HFF-Myc (cell line): Measurements from ENCODE around the gene GRN.
"Not testable (repeated sequence)": the region's sequence is repeated elsewhere in the genome, so short reads cannot be mapped to it uniquely, and the experiment has no call there.

Experiments
- DNase-seq: peaks from one replicate; pipeline ENCODE4 v3.0.0-alpha.2; 2011; ENCODE audit warnings: low read depth; ENCODE audit errors: extremely low read depth
- H3K4me3 ChIP-seq: replicated peaks from 2 replicates; pipeline ENCODE4 v1.5.1; 2011; ENCODE audit warnings: low read depth, mild to moderate bottlenecking, control low read depth, low read length
- CTCF ChIP-seq: IDR thresholded peaks from 2 replicates; pipeline ENCODE4 v1.5.1; 2012; ENCODE audit warnings: mild to moderate bottlenecking, low read depth, low read length, control low read depth; ENCODE audit errors: missing control alignments

The GRN gene

DNA sequence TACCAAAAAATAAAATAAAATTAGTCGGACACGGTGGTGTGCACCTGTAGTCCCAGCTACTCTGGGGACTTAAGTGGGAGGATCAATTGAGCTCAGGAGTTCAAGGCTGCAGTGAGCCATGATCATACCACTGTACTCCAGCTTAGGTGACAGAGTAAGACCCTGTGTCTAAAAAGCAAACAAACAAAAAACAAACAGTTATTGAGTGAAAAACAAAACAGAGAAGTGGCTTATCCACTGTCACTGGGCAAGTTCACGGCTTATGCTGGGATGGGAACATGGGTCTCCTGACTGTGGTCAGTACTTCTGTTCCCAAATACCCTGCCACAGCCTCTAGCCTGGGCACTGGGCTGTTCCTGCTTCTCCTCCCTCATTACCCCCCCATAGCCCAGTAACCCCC is 9.5 kb upstream of the GRN start:
- no peak for TF ChIP-seq CTCF
- no peak overlapping the region for H3K4me3 ChIP-seq
- DNase-seq, result no peak

GRCh38 chr17:44335968-44336367 is 9.1 kb upstream of the GRN start:
- DNase-seq, result no peak
- no peak overlapping the region for H3K4me3 ChIP-seq
- TF ChIP-seq CTCF, result no peak

- no peak for TF ChIP-seq CTCF
- H3K4me3 ChIP-seq, result no peak overlapping the region
- DNase-seq, result no peak
These were observed 6.4 kb upstream of the GRN start for GRCh38 chr17:44338702-44339101.

GRCh38 chr17:44340553-44340952 is 4.5 kb upstream of the GRN start:
- not testable (repeated sequence) for H3K4me3 ChIP-seq, DNase-seq

GRCh38 chr17:44343510-44344209 is 1.4 kb upstream of the GRN start:
- no peak for TF ChIP-seq CTCF
- H3K4me3 ChIP-seq, result no peak overlapping the region
- no peak for DNase-seq

DNA sequence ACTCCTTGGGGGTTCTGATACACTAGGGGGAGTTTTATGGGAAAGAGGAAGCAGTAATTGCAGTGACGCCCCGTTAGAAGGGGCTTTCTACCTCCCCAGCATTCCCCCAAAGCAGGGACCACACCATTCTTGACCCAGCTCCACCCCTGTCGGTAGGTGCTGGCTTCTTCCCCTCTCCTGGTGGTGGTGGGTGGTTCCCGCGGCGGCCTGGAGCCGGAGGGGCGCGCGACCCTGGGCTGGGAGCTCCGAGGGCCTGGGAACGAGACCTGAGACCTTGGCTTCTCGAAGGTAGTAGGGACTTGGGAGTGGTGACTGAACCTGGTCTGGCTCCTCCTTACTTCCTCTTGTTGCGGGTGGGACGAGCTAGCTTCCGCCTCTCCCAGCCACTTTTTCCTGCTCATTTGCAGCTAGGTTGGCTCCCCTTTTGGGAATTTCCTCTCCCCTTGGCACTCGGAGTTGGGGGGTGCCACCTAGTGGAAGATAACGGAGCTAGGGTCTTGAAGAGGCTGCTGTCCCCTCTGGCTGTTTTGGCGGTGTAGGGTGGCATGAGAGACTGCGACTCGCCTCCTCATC is 438 bp downstream of the GRN start:
- peak; percentile 58 for TF ChIP-seq CTCF
- no peak for DNase-seq
- H3K4me3 ChIP-seq, result peak overlapping the region; percentile 96

DNA sequence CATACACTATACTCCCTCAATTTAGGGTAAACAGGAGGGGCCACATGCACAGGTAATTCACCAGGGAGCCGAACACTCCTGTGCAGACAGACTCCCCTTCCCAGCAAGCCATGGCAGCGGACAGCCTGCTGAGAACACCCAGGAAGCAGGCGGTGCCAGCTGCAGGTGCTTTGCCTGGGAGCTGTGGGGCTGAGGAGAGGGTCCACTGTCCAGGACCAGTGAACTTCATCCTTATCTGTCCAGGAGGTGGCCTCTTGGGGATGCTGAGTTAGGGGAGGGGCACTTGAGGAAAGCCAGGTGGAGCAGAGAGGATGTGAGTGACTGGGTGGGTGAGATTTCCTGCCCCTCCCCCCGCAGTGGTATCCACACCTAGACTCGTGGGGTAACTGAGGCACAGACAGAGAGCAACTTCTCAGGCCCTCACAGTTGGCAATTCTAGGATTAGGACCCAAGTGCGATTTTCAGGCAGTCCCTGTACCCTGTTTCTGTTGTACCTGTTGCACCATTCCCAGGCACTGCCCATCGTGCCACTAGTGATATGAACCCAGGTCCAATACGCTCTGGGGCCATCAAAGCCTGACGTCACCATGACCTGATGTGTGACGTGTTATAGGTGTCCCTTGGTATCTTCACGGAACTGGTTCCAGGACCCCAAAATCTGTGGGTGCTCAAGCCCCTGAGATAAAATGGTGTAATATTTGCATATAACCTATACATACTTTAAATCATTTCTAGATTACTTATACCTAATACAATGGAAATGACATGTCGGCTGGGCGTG is 1.2 kb downstream of the GRN start:
- no peak for TF ChIP-seq CTCF
- peak overlapping the region; percentile 96 for H3K4me3 ChIP-seq
- DNase-seq, result no peak

DNA sequence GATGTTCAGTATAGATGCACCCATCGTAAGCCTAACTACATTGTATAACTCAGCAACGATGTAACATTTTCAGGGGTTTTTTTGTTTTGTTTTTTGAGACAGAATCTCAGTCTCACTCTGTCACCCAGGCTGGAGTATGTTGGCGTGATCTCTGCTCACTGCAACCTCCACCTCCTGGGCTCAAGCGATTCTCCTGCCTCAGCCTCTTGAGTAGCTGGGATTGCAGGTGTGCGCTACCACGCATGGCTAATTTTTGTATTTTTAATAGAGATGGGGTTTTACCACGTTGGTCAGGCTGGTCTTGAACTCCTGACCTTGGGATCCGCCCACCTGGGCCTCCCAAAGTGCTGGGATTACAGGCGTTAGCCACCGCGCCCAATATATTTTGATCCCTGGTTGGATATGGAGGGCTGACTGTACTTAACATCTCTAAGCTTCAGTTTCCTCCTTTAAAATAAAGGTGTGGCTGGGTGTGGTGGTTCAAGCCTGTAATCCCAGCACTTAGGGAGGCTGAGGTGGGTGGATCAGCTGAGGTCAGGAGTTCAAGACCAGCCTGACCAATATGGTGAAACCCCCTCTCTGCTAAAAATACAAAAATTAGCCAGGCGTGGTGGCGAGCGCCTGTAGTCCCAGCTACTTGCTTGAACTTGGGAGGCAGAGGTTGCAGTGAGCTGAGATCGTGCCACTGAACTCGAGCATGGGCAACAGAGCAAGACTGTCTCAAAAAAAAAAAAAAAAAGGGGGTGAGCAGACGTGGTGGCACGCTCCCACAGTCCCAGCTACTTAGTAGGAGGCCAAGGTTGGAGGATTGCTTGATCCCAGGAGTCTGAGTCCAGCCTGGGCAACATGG is 2.3 kb downstream of the GRN start:
- H3K4me3 ChIP-seq, DNase-seq: not testable (repeated sequence)
